Memory B cell (primary cell): ENCODE measurements around the gene CMA1.
"Not testable (repeated sequence)": the region's sequence is repeated elsewhere in the genome, so short reads cannot be mapped to it uniquely, and the experiment has no call there.

Source experiments
- ATAC-seq: fragments of 150-1000 bp; cut with Tn5 transposase; 2 replicates; pipeline ENCODE4 v1.10.0; 2021; ENCODE audit warnings: low read depth, mild to moderate bottlenecking, moderate library complexity
- DNase-seq, 2 donors: peaks; one replicate each; pipeline ENCODE4 v3.0.0; 2022; ENCODE audit warnings: low spot score in 2 of 2
- H3K27ac Mint-ChIP-seq: one replicate; pipeline ENCODE4 v1.8.0; 2022; ENCODE audit warnings: mild to moderate bottlenecking, moderate library complexity, mixed read lengths
- H3K27me3 Mint-ChIP-seq: one replicate; pipeline ENCODE4 v1.8.0; 2022; ENCODE audit warnings: mixed read lengths
- H3K36me3 Mint-ChIP-seq: one replicate; pipeline ENCODE4 v1.8.0; 2022; ENCODE audit warnings: mild to moderate bottlenecking, mixed read lengths
- H3K4me1 Mint-ChIP-seq: one replicate; pipeline ENCODE4 v1.8.0; 2022; ENCODE audit warnings: mixed read lengths
- H3K4me3 Mint-ChIP-seq: one replicate; pipeline ENCODE4 v1.8.0; 2022; ENCODE audit warnings: mild to moderate bottlenecking, moderate library complexity, mixed read lengths
- H3K9me3 Mint-ChIP-seq: one replicate; pipeline ENCODE4 v1.8.0; 2022; ENCODE audit warnings: mixed read lengths

The CMA1 gene, protein sequence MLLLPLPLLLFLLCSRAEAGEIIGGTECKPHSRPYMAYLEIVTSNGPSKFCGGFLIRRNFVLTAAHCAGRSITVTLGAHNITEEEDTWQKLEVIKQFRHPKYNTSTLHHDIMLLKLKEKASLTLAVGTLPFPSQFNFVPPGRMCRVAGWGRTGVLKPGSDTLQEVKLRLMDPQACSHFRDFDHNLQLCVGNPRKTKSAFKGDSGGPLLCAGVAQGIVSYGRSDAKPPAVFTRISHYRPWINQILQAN

DNA sequence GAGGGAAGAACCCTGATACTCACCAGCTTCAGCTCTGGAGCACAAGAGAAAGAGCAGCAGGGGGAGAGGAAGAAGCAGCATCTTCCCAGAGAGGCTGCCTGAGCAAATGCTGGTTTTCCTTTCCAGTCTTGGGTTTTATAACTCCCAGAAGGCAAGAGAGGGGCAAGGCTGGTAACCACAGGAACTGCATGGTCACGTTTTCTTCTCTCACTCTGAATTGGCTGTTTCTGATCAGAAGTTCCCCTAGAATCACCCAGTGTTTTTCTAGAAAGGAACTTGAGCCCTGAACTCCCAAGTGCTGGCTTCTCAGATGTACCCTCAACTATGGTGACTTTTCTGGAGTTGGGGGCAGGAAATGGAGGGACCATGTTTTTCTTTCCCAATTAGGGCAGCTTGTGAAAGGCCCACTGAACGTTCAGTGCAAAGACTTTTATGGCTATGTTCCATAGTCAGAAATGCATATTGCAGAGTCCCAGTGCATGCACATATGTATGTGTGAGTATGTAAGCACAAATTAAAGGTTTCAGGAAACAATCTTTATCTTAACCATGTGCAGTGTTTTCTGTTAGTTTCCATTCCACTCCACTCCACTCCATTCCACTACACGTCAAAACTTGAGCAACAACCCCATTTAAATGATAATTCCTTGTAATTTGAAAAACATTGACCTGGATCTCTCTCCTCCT lies at the start of gene CMA1:
Gene CMA1 (minus strand): TSS at position 111 of the 686 bp plus-strand sequence. CDS start 30 bp downstream, at position 81.
- peaks cover 15% of the 10 kb centered on the region for H3K27me3 Mint-ChIP-seq
- H3K36me3 Mint-ChIP-seq = no peaks in the 10 kb centered on the region

DNA sequence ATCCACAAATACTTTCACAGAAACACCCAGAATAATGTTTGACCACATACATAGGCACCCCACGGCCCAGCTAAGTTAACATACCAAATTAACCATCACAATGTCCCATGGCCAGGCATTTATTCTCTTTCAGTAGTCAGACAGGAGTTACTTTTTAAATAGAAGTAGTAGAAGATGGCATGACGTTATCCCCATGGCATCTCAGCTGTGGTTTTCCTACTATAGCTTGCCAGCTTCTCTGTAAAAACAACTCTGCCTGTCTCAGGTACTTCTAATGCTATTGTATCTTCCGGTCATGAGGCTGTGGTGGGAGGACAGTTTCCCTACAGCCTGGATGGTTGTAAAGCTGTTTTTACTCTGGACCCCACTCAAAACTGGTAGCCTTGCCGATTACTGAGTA lies 48.7 kb upstream of the CMA1 start:
- Mint-ChIP-seq H3K27ac (no peak overlapping the region), H3K36me3 (peaks cover 5% of the 10 kb centered on the region), H3K9me3 (peaks cover 7% of the 10 kb centered on the region), H3K27me3 (peaks cover 19% of the 10 kb centered on the region), H3K4me3 (no peak overlapping the region), H3K4me1 (no peaks in the 10 kb centered on the region)
- DNase-seq = no peak
- ATAC-seq = no peak

More for the DNA sequence above, at the start of gene CMA1:
- H3K4me1 Mint-ChIP-seq = no peaks in the 10 kb centered on the region
- DNase-seq (no peak), ATAC-seq (no peak)
- no peak within 1 kb of the TSS for H3K4me3 Mint-ChIP-seq
- no peaks in the 10 kb centered on the region for H3K9me3 Mint-ChIP-seq
- no peak within 1 kb of the TSS for H3K27ac Mint-ChIP-seq

DNA sequence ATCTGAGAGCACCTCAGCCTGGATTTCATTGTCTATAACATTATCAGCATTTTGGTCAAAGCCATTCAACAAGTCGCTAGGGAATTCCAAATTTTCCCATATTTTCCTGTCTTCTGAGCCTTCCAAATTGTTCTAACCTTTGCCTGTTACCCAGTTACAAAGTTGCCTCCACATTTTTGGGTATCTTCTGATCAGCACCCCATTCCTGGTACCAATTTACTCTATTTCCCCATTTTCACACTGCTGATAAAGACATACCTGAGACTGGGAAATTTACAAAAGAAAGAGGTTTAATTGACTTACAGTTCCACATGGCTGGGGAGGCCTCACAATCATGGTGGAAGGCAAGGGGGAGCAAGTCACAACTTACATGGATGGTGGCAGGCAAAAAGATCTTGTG lies 41.0 kb upstream of the CMA1 start:
- H3K4me3 Mint-ChIP-seq, H3K27ac Mint-ChIP-seq, H3K27me3 Mint-ChIP-seq, ATAC-seq, DNase-seq, H3K4me1 Mint-ChIP-seq, H3K36me3 Mint-ChIP-seq: not testable (repeated sequence)
- peaks cover 25% of the 10 kb centered on the region for H3K9me3 Mint-ChIP-seq

DNA sequence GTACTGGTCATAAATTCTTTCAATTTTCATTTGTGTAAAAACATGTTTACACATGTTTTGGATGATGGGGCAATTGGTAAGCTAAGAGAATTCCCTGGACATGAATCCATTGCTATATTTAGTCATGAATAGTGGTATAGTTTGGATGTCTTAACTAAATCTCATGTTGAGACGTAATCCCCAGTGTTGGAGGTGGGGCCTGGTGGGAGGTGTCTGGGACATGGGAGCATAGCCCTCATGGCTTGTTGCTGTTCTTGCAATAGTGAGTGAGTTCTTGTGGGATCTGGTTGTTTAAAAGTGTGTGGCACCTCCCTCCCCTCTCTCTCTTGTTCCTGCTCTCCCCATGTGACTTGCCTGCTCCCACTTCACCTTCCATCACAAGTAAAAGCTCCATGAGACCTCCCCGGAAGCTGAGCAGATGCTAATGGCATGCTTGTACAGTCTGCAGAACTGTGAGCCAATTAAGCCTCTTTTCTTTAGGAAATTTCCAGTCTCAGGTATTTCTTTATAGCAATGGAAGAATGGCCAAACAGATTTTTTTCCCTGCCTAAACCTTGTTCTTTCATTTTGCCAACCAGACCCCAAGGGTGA lies 34.4 kb upstream of the CMA1 start:
- H3K27me3 Mint-ChIP-seq = peaks cover 5% of the 10 kb centered on the region
- DNase-seq (no peak), ATAC-seq (no peak)
- no peak overlapping the region for H3K4me3 Mint-ChIP-seq
- no peaks in the 10 kb centered on the region for H3K4me1 Mint-ChIP-seq
- H3K36me3 Mint-ChIP-seq = peaks cover 3% of the 10 kb centered on the region
- H3K27ac Mint-ChIP-seq = no peak overlapping the region
- peaks cover 22% of the 10 kb centered on the region for H3K9me3 Mint-ChIP-seq

DNA sequence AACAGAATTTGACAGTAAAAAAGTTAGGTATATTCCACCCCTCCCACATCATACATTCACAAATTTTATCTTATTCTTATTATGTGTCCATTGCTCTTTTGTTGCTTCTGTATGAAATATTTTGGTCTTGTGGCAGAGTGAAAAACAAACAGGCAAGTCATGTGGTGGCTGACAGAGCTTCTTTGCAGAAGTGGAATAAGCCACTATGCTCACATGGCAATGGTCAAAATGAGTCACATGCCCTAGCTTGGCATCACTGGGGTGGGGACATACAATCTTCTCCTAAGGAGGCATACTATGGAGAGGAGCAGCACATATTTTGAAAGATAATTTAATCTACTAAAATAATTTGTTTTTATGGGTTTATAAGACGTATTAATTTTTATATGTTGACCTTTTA lies 27.7 kb upstream of the CMA1 start:
- ATAC-seq = no peak
- Mint-ChIP-seq H3K27ac (no peak overlapping the region), H3K27me3 (peaks cover 3% of the 10 kb centered on the region), H3K9me3 (peaks cover 9% of the 10 kb centered on the region), H3K36me3 (no peaks in the 10 kb centered on the region), H3K4me3 (no peak overlapping the region), H3K4me1 (peaks cover 4% of the 10 kb centered on the region)
- DNase-seq = no peak

DNA sequence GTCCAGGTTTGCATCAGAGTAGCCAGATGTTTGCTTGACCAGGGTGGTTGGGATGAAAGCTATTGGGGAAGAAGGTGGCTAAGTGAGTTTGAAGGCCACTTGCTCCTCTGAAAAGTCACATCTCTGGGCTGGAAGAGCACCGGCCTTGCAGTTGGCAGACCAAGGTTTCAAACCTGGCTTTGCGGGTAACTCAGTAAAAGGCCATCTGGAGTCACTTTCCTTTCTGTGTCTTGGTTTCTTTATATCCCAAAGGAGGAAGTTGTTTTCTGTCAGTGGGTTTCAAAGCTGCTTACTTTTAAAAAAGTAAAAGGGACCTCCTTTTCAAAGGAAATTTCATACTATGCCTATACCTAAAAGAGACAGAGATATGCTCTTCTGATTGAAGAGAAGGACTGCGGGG lies 26.2 kb upstream of the CMA1 start:
- Mint-ChIP-seq H3K4me3 (no peak overlapping the region), H3K9me3 (peaks cover 3% of the 10 kb centered on the region), H3K27ac (no peak overlapping the region), H3K36me3 (no peaks in the 10 kb centered on the region), H3K27me3 (peaks cover 3% of the 10 kb centered on the region), H3K4me1 (peaks cover 4% of the 10 kb centered on the region)
- ATAC-seq = no peak
- no peak for DNase-seq

DNA sequence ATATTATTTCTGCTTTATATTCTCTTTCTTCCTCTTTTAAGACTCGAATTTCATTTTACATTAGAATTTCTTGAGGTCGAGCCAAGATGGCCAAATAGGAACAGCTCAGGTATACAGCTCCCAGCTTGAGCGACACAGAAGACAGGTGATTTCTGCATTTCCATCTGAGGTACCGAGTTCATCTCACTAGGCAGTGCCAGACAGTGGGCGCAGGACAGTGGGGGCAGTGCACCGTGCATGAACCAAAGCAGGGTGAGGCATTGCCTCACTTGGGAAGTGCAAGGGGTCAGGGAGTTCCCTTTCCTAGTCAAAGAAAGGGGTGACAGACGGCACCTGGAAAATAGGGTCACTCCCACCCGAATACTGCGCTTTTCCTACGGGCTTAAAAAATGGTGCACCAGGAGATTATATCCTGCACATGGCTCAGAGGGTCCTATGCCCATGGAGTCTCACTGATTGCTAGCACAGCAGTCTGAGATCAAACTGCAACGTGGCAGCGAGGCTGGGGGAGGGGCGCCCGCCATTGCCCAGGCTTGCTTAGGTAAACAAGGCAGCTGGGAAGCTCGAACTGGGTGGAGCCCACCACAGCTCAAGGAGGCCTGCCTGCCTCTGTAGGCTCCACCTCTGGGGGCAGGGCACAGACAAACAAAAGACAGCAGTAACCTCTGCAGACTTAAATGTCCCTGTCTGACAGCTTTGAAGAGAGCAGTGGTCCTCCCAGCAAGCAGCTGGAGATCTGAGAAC lies 18.0 kb upstream of the CMA1 start:
- H3K27ac Mint-ChIP-seq, H3K4me3 Mint-ChIP-seq, DNase-seq, H3K4me1 Mint-ChIP-seq, ATAC-seq, H3K36me3 Mint-ChIP-seq, H3K9me3 Mint-ChIP-seq: not testable (repeated sequence)
- H3K27me3 Mint-ChIP-seq = peaks cover 18% of the 10 kb centered on the region

DNA sequence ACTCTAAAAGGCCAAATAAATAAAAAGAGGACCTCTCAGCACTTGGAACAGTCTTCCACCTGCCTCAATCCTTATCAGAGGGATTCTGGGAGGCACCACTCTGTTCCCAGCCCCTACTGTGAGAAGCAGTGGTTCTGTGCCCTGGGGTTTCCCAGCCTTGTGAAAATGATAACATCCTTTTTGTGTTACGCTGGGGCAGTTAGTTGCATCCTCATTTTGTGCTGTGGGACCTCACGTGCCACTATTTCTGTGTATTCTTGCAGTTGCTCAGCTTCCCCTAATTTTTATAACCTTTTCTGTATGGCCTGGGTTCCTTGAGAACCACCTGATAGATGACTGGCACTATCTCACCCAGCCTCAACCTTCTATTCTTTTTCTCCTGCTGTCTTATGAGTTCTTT lies 10.8 kb upstream of the CMA1 start:
- no peak for DNase-seq
- ATAC-seq = no peak
- Mint-ChIP-seq H3K4me1 (no peaks in the 10 kb centered on the region), H3K9me3 (peaks cover 2% of the 10 kb centered on the region), H3K36me3 (no peaks in the 10 kb centered on the region), H3K4me3 (no peak overlapping the region), H3K27ac (no peak overlapping the region), H3K27me3 (peaks cover 11% of the 10 kb centered on the region)

DNA sequence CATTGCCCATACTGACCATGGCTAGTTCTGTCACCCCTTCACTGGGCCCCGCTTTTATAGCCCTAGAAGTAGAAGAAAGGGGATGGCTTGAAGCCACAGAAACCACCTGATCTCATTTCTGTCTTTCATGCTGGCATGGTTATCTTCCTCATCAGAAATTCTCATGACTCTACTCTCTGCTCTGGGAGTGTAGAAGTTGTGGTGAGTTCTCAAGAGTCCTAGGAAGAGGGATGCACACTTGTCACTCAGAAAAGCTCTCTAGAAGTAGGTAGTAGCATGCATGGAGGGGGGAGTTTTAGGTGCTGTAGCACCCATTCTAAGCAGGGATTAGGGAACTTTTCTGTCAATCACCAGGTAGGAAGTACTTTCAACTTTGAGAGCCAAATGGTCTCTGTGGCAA lies 6.1 kb upstream of the CMA1 start:
- Mint-ChIP-seq H3K4me3 (no peak overlapping the region), H3K9me3 (peaks cover 2% of the 10 kb centered on the region), H3K27ac (no peak overlapping the region), H3K36me3 (no peaks in the 10 kb centered on the region), H3K4me1 (no peaks in the 10 kb centered on the region), H3K27me3 (peaks cover 8% of the 10 kb centered on the region)
- ATAC-seq = no peak
- DNase-seq = no peak

DNA sequence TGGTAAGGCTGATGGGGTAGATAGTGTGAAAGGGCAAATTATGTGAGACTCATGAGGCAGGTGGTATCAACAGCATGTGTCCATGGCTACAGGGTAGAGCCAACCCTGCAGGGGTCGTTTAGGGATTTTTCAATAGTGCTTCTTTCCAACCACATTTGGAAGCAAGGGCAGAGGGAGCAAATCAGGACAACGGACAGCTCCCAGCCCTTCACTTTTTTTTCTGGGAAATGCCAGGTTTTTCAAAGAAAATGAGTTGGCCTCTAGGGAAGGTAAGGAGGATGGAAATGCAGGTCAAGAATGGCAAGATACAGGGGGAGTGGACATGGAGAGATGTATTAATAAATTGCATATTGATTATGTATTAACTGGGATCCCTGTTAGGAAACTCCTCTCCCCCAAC lies 4.9 kb upstream of the CMA1 start:
- no peaks in the 10 kb centered on the region for H3K4me1 Mint-ChIP-seq
- peaks cover 8% of the 10 kb centered on the region for H3K27me3 Mint-ChIP-seq
- H3K36me3 Mint-ChIP-seq = no peaks in the 10 kb centered on the region
- no peak overlapping the region for H3K27ac Mint-ChIP-seq
- DNase-seq (no peak), ATAC-seq (no peak)
- no peak overlapping the region for H3K4me3 Mint-ChIP-seq
- H3K9me3 Mint-ChIP-seq = peaks cover 2% of the 10 kb centered on the region

DNA sequence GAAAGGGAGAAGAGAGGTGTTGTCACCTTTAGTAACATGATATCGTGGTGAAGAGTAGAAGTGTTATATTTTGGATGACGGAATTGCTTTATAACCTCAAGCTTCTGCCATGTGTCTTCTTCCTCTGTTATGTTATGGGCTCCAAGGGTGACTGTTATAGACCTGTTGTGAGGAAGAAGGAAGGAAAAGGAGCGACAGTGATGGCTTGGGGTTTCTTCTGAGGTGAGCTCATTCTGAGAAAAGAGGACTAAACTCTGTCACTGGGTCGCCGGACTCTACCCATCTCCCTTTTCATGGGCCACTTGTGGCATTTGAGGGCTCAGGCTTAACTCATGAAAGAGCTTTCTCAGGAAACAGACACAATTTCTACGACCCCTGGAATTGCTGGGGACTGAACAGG lies 1.6 kb downstream of the CMA1 start:
- no peak overlapping the region for H3K27ac Mint-ChIP-seq
- H3K27me3 Mint-ChIP-seq = peaks cover 13% of the 10 kb centered on the region
- H3K4me1 Mint-ChIP-seq = no peaks in the 10 kb centered on the region
- H3K4me3 Mint-ChIP-seq = no peak overlapping the region
- peaks cover 1% of the 10 kb centered on the region for H3K36me3 Mint-ChIP-seq
- no peaks in the 10 kb centered on the region for H3K9me3 Mint-ChIP-seq
- no peak for ATAC-seq
- DNase-seq = no peak

DNA sequence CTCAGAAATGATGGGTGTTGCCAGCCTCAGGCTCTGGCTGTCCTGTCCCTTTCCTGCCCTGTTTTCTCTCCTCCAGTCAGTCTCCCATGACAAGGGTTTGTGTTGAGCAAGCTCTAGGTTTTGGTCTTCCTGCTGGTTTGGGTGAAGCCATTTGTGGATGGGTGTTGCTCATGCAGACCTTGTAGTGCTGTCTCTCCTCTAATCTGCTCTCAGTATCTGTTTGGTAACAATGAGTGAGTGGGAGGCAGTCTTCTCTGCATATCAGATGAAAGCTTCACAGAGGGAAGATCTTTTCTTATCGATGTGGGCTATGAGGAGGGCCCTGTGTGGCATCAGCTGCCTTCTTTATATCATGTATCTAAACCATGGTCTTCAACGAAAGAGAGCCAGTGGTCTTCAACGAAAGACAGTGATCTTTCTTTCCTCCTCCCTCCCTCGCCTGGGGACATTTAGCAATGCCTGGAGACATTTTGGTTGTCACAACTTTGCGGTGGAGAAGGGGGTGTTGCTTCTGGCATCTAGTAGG lies 3.6 kb downstream of the CMA1 start:
- Mint-ChIP-seq H3K4me3 (no peak overlapping the region), H3K36me3 (peaks cover 1% of the 10 kb centered on the region), H3K9me3 (no peaks in the 10 kb centered on the region), H3K27me3 (peaks cover 15% of the 10 kb centered on the region), H3K4me1 (no peaks in the 10 kb centered on the region), H3K27ac (no peak overlapping the region)
- no peak for DNase-seq
- ATAC-seq = no peak

DNA sequence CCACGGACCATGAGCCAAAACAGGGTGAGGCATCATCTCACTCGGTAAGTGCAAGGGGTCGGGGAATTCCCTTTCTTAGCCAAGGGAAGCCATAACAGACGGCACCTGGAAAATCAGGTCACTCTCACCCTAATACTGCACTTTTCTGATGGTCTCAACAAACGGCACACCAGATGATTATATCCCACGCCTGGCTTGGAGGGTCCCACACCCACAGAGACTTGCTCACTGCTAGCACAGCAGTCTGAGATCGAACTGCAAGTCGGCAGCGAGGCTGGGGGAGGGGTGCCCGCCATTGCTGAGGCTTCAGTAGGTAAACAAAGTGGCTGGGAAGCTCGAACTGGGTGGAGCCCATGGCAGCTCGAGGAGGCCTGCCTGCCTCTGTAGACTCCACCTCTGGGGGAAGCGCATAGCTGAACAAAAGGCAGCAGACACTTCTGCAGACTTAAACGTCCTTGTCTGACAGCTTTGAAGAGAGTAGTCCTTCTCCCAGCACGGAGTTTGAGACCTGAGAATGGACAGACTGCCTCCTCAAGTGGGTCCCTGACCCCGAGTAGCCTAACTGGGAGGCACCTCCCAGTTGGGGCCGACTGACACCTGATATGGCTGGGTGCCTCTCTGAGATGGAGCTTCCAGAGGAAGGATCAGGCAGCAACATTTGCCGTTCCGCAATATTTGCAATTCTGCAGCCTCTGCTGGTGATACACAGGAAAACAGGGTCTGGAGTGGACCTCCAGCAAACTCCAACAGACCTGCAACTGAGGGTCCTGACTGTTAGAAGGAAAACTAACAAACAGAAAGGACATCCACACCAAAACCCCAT lies 16.3 kb downstream of the CMA1 start:
- H3K4me3 Mint-ChIP-seq, H3K27me3 Mint-ChIP-seq, DNase-seq, H3K36me3 Mint-ChIP-seq, H3K4me1 Mint-ChIP-seq, H3K27ac Mint-ChIP-seq, H3K9me3 Mint-ChIP-seq, ATAC-seq: not testable (repeated sequence)
